Measurements from ENCODE around the gene OLFML2B.
"Not testable (repeated sequence)": the region's sequence is repeated elsewhere in the genome, so short reads cannot be mapped to it uniquely, and the experiment has no call there.

The OLFML2B gene

GRCh38 chr1:162056043-162056442, 32.4 kb upstream of the OLFML2B start:
- no peak overlapping the region for H3K27ac Mint-ChIP-seq
- H3K36me3 Mint-ChIP-seq, result no peaks in the 10 kb centered on the region
- peak; percentile 32 to 39 for DNase-seq (ENCODE audit: low spot score in 2 of 2)
- peaks cover 16% of the 10 kb centered on the region for H3K27me3 Mint-ChIP-seq
- no peak overlapping the region for H3K4me3 Mint-ChIP-seq
- no peaks in the 10 kb centered on the region for H3K4me1 Mint-ChIP-seq
- no peaks in the 10 kb centered on the region for H3K9me3 Mint-ChIP-seq
- peak; percentile 54 for ATAC-seq (ENCODE audit: low read depth)

DNA sequence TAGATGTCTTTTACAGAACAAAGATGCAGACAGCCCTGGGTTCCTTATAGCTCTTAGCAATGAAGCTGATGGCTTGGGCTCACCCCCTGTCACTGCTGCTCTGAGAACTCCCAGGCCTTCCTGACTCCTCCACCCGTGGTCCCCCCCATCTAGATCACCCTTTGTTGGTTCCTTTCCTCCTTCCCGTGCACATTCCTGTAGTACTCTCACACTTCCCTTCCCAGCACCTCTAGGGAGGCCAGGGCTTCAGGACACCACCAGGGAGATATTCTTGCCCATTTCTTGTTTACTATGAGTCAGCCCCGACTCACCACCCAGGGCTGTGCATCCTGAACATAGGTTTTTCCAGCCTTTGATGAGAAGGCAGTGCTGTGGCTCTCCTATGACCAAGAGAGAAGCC, 31.4 kb upstream of the OLFML2B start:
- no peak overlapping the region for H3K27ac Mint-ChIP-seq
- peaks cover 16% of the 10 kb centered on the region for H3K27me3 Mint-ChIP-seq
- no peak for DNase-seq (ENCODE audit: low spot score in 2 of 2)
- no peaks in the 10 kb centered on the region for H3K4me1 Mint-ChIP-seq
- no peaks in the 10 kb centered on the region for H3K36me3 Mint-ChIP-seq
- H3K4me3 Mint-ChIP-seq, result no peak overlapping the region
- ATAC-seq (ENCODE audit: low read depth), result no peak
- H3K9me3 Mint-ChIP-seq, result no peaks in the 10 kb centered on the region

GRCh38 chr1:162053949-162054348, 30.3 kb upstream of the OLFML2B start:
- H3K27me3 Mint-ChIP-seq, result peaks cover 16% of the 10 kb centered on the region
- not testable (repeated sequence) for H3K9me3 Mint-ChIP-seq; H3K4me3 Mint-ChIP-seq; H3K4me1 Mint-ChIP-seq; ATAC-seq (ENCODE audit: low read depth); H3K36me3 Mint-ChIP-seq; DNase-seq (ENCODE audit: low spot score in 2 of 2); H3K27ac Mint-ChIP-seq

- Mint-ChIP-seq H3K4me1 (no peaks in the 10 kb centered on the region), H3K36me3 (peaks cover 1% of the 10 kb centered on the region), H3K9me3 (peaks cover 5% of the 10 kb centered on the region), H3K4me3 (no peak overlapping the region), H3K27me3 (peaks cover 2% of the 10 kb centered on the region), H3K27ac (no peak overlapping the region)
- ATAC-seq (ENCODE audit: low read depth), result no peak
- no peak for DNase-seq (ENCODE audit: low spot score in 2 of 2)
These were observed 23.3 kb upstream of the OLFML2B start for GRCh38 chr1:162046921-162047320.

GRCh38 chr1:162042361-162042760, 18.7 kb upstream of the OLFML2B start:
- H3K4me3 Mint-ChIP-seq, result no peak overlapping the region
- no peak for ATAC-seq (ENCODE audit: low read depth)
- peaks cover 5% of the 10 kb centered on the region for H3K36me3 Mint-ChIP-seq
- DNase-seq (ENCODE audit: low spot score in 2 of 2), result no peak
- H3K27me3 Mint-ChIP-seq, result peaks cover 10% of the 10 kb centered on the region
- no peak overlapping the region for H3K27ac Mint-ChIP-seq
- no peaks in the 10 kb centered on the region for H3K4me1 Mint-ChIP-seq
- H3K9me3 Mint-ChIP-seq, result peaks cover 5% of the 10 kb centered on the region

DNA sequence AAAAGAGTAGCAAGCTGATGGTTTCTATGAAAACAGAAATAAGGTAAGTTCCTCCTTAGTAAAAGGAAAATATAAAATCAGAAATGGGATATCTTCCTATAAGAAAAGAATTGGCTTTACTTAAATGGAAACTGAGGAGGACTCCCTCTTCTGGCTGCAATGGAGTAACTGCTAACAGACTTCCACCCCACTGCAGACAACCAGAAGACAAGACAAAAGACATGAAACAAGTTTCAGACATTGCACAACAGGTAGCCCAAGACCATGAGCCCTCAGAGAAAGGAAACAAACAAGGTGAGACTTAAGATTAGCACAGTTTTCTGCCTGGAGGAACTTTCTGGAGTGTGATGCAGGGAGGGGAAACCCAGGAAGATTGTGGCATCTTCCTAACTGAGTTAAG, 17.0 kb upstream of the OLFML2B start:
- H3K4me1 Mint-ChIP-seq, result no peaks in the 10 kb centered on the region
- no peak for ATAC-seq (ENCODE audit: low read depth)
- H3K9me3 Mint-ChIP-seq, result peaks cover 5% of the 10 kb centered on the region
- peaks cover 10% of the 10 kb centered on the region for H3K27me3 Mint-ChIP-seq
- H3K4me3 Mint-ChIP-seq, result no peak overlapping the region
- no peak for DNase-seq (ENCODE audit: low spot score in 2 of 2)
- no peak overlapping the region for H3K27ac Mint-ChIP-seq
- H3K36me3 Mint-ChIP-seq, result peaks cover 5% of the 10 kb centered on the region

DNA sequence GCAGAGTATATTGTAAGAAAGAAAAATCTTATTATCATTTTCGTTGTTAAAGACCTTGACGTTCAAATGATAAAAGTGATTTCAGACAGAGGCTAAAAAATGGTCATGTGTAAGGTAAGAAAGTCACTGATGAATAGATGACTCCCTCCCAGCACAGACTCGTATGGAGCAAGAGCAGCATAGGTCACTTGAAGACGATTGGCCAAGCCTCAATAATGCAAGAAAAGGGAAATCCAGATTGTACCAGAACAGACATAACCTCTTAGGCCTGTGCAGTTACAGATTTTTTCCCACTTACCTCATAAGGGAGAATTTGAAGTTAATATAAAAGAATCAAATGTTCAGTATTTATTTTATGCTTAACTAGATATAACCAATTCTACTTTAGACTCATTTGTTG, 16.3 kb upstream of the OLFML2B start:
- Mint-ChIP-seq H3K4me1 (no peaks in the 10 kb centered on the region), H3K9me3 (peaks cover 5% of the 10 kb centered on the region), H3K4me3 (no peak overlapping the region), H3K36me3 (peaks cover 5% of the 10 kb centered on the region), H3K27ac (no peak overlapping the region), H3K27me3 (peaks cover 10% of the 10 kb centered on the region)
- DNase-seq (ENCODE audit: low spot score in 2 of 2), result no peak
- no peak for ATAC-seq (ENCODE audit: low read depth)

- H3K27me3 Mint-ChIP-seq, result peaks cover 13% of the 10 kb centered on the region
- ATAC-seq (ENCODE audit: low read depth), result no peak
- peaks cover 5% of the 10 kb centered on the region for H3K9me3 Mint-ChIP-seq
- no peak for DNase-seq (ENCODE audit: low spot score in 2 of 2)
- no peaks in the 10 kb centered on the region for H3K4me1 Mint-ChIP-seq
- H3K36me3 Mint-ChIP-seq, result peaks cover 5% of the 10 kb centered on the region
- H3K27ac Mint-ChIP-seq, result no peak overlapping the region
- no peak overlapping the region for H3K4me3 Mint-ChIP-seq
These were observed 15.0 kb upstream of the OLFML2B start for GRCh38 chr1:162038624-162039023.

DNA sequence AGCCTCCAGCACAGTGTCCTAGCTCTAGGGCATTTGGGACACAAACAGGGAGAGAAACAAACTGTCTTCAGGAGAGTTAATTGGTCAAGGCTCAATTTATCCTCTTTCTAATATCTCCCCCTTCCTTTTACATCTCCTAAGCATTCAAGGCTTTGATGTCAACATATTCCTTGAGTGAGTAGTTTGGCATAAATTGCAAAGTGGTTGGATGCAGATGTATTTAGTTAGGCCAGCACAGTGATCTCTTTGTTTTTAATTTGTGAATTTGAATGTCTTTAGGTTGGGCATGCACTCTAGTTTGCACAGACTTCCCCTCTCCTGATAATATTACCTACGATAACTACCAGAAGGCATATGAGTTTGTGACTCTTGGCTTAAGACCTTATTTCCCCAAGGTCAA, 12.5 kb upstream of the OLFML2B start:
- no peaks in the 10 kb centered on the region for H3K9me3 Mint-ChIP-seq
- no peak for ATAC-seq (ENCODE audit: low read depth)
- H3K27ac Mint-ChIP-seq, result no peak overlapping the region
- no peak overlapping the region for H3K4me3 Mint-ChIP-seq
- no peak for DNase-seq (ENCODE audit: low spot score in 2 of 2)
- peaks cover 16% of the 10 kb centered on the region for H3K27me3 Mint-ChIP-seq
- H3K36me3 Mint-ChIP-seq, result peaks cover 3% of the 10 kb centered on the region
- no peaks in the 10 kb centered on the region for H3K4me1 Mint-ChIP-seq

DNA sequence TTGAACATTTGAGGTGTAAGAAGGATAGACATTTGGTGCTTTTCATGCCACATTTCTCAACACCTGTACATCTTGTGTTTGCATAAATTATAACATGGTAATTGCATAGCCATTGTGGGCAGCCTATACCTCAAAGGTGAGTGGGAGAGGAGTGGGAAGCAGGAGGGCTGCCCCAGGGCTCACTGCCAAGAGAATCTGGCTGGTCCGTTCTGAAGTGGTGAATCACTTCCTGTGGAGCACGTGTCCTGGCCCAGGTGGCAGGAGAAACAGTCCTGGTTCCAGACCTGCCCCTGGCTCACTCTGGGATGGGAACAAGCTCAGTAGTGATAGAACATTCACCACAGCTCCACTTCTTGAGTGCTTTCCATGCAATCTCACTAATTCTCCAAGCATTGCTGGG, 11.6 kb upstream of the OLFML2B start:
- Mint-ChIP-seq H3K4me3 (no peak overlapping the region), H3K27ac (no peak overlapping the region), H3K4me1 (no peaks in the 10 kb centered on the region), H3K36me3 (no peaks in the 10 kb centered on the region), H3K9me3 (no peaks in the 10 kb centered on the region), H3K27me3 (peaks cover 15% of the 10 kb centered on the region)
- ATAC-seq (ENCODE audit: low read depth) (no peak), DNase-seq (ENCODE audit: low spot score in 2 of 2) (no peak)

GRCh38 chr1:162033428-162033827, 9.8 kb upstream of the OLFML2B start:
- Mint-ChIP-seq H3K27me3 (peaks cover 14% of the 10 kb centered on the region), H3K4me1 (no peaks in the 10 kb centered on the region), H3K36me3 (no peaks in the 10 kb centered on the region), H3K27ac (no peak overlapping the region), H3K4me3 (no peak overlapping the region), H3K9me3 (no peaks in the 10 kb centered on the region)
- ATAC-seq (ENCODE audit: low read depth) (no peak), DNase-seq (ENCODE audit: low spot score in 2 of 2) (no peak)

DNA sequence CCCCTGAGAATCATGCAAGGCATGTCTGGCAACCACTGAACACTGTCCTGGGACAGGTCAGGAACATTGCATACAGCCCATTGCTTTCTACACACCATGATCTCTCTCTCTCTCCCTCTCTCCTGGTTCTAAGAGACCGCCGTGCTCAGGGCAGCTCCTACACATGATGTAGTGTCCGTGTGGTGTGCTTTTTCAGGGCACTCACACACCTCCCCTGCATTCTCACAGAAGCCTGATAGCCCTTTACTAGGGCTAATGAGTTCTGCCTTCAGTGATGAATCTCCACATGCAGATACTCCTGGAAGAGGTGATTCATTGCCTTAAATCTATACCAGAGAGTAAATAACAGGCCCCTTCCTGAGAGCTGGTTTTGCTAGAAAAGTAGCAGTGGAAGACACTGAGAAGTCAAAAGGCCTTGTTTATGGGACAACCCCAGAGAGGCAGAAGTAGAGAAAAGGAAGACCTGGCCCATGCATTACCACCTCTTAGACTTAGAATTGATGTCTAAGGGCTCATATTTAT, 7.2 kb upstream of the OLFML2B start:
- ATAC-seq (ENCODE audit: low read depth), result no peak
- Mint-ChIP-seq H3K36me3 (peaks cover 2% of the 10 kb centered on the region), H3K4me3 (no peak overlapping the region), H3K27me3 (peaks cover 20% of the 10 kb centered on the region), H3K9me3 (no peaks in the 10 kb centered on the region), H3K27ac (no peak overlapping the region), H3K4me1 (no peaks in the 10 kb centered on the region)
- DNase-seq (ENCODE audit: low spot score in 2 of 2), result no peak

DNA sequence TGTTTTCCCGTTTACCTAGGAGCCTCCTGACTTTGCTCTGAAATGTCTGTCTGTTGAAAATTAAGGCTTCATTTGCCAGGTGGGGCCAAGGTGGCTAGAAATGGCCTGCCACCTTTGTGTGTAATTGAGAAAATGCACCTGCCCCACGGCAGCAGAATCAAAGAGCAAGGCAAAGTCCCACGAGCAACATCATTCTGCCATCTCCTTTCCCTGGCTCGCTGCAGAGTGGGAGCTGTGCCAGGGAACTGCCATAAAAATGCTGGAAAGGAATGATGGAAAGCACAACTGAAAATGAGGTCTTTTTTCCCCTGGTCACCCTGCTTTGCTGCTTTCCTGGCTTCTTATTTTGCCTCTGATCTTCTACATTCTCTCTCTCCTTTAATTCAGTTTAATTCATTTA, 5.5 kb upstream of the OLFML2B start:
- no peak for ATAC-seq (ENCODE audit: low read depth)
- no peaks in the 10 kb centered on the region for H3K9me3 Mint-ChIP-seq
- H3K36me3 Mint-ChIP-seq, result peaks cover 2% of the 10 kb centered on the region
- H3K27ac Mint-ChIP-seq, result no peak overlapping the region
- peaks cover 27% of the 10 kb centered on the region for H3K27me3 Mint-ChIP-seq
- H3K4me3 Mint-ChIP-seq, result no peak overlapping the region
- no peak for DNase-seq (ENCODE audit: low spot score in 2 of 2)
- H3K4me1 Mint-ChIP-seq, result peaks cover 4% of the 10 kb centered on the region

- H3K4me1 Mint-ChIP-seq, result peaks cover 6% of the 10 kb centered on the region
- ATAC-seq (ENCODE audit: low read depth), result peak; percentile 87
- H3K4me3 Mint-ChIP-seq, result no peak overlapping the region
These were observed 5.1 kb upstream of the OLFML2B start for GRCh38 chr1:162028726-162029125.

DNA sequence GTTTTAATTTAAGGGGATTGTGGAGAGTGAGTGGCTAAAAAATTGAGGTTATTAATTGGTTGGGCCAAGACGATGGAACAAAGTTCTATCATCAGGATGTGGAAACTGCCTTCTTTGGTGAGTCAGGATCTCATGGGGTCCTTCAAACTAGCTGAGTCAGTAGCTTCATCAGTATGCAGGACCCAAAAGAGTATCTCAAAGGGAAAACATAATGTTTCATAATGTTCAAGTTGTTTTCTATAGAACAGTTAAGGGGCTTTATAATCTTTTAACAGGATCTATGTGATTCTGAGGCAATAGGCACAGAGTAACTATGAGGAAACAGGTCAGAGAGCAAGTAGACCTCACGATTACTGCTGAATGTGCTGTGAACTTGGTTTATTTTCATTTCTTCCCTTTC, 3.2 kb upstream of the OLFML2B start:
- no peak overlapping the region for H3K4me3 Mint-ChIP-seq
- peaks cover 2% of the 10 kb centered on the region for H3K36me3 Mint-ChIP-seq
- DNase-seq (ENCODE audit: low spot score in 2 of 2) (no peak), ATAC-seq (ENCODE audit: low read depth) (no peak)
- H3K4me1 Mint-ChIP-seq, result peaks cover 9% of the 10 kb centered on the region
- H3K27ac Mint-ChIP-seq, result no peak overlapping the region
- no peaks in the 10 kb centered on the region for H3K9me3 Mint-ChIP-seq
- peaks cover 33% of the 10 kb centered on the region for H3K27me3 Mint-ChIP-seq

More at GRCh38 chr1:162028726-162029125, 5.1 kb upstream of the OLFML2B start:
- Mint-ChIP-seq H3K27me3 (peaks cover 24% of the 10 kb centered on the region), H3K27ac (no peak overlapping the region), H3K36me3 (peaks cover 2% of the 10 kb centered on the region), H3K9me3 (no peaks in the 10 kb centered on the region)
- DNase-seq (ENCODE audit: low spot score in 2 of 2), result no peak
